Activated CD8-positive, alpha-beta T cell treated with anti-CD3 and anti-CD28 coated beads, Interleukin-2, amount 10 ng/mL, durations not matched to agents 7 days and 5 days (primary cell): ENCODE measurements around the gene GBX1. TPM values are rescaled to one million over a fixed set of nuclear protein-coding genes. Genes with fewer than 3 reads are reported as not detected.

ENCODE experiments used
- ATAC-seq: fragments of 150-1000 bp; cut with Tn5 transposase; one replicate; pipeline ENCODE4 v1.10.0; 2021; ENCODE audit warnings: moderate library complexity
- CTCF ChIA-PET: fragments of 350-600 bp; sonication (Branson Sonifier 250); formaldehyde crosslinking; loops from one replicate; lab custom pipeline; 2021; ENCODE audit warnings: antibody characterized with exemption; lab: Charles Lee
- POLR2A ChIA-PET: fragments of 350-600 bp; sonication (Branson Sonifier 250); formaldehyde crosslinking; loops from one replicate; lab custom pipeline; 2021; ENCODE audit warnings: antibody characterized with exemption; lab: Charles Lee
- DNase-seq: peaks from one replicate; pipeline ENCODE4 v3.0.0-alpha.2; 2020
- H3K27ac Mint-ChIP-seq: one replicate; pipeline ENCODE4 v1.8.0; 2021; ENCODE audit warnings: mild to moderate bottlenecking, mixed read lengths
- H3K27me3 Mint-ChIP-seq: one replicate; pipeline ENCODE4 v1.8.0; 2021; ENCODE audit warnings: low read depth, mixed read lengths
- H3K36me3 Mint-ChIP-seq: one replicate; pipeline ENCODE4 v1.8.0; 2021; ENCODE audit warnings: low read depth, mixed read lengths
- H3K4me1 Mint-ChIP-seq: one replicate; pipeline ENCODE4 v1.8.0; 2021; ENCODE audit warnings: low read depth, mixed read lengths
- H3K4me3 Mint-ChIP-seq: one replicate; pipeline ENCODE4 v1.8.0; 2021; ENCODE audit warnings: mild to moderate bottlenecking, mixed read lengths
- H3K9me3 Mint-ChIP-seq: one replicate; pipeline ENCODE4 v1.8.0; 2022; ENCODE audit warnings: mixed read lengths; ENCODE audit not compliant: insufficient read depth
- total RNA-seq, 2 experiments: library from RNA; stranded (reverse); gene quantifications; one replicate each; pipeline ENCODE4 v1.2.3, GENCODE V29; 2021

GBX1 gene
- total RNA-seq, 2 experiments from 2014 or later = not detected

DNA sequence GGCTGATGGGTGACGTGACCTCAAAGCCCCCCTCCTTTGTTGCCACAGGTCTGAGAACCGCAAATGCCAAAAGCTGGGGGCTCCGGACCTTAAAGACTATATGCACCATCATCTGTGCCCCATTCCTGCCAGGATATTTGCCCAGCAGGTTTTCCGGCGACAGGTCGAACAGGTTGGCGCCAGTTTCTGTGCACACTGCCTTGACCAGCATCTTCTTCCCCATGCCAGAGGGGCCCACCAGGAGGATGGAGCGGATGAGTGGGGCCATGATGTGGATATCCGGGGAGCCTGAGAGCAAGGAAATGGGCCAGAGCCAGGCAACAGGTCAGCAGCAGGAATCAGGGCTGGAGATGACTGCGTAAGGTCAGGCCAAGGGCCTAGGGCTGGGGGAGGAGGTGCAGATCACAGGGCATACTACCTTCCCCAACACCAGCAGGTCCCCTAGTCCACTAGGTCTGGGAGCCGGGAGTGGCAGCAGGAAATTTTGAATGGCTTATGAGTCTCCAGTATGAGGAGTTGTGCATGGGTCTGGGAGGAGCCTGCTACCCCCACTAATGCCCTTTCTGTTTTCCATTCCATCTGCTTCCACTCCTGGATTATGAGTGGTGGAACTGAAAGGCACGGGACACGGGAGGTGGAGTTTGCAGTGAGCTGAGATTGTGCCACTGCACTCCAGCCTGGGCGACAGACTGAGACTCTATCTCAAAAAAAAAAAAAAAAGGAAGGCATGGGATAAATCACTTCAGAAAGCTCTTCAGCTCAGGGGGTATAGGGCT, 25.9 kb upstream of the GBX1 start:
- peaks cover 11% of the 10 kb centered on the region for H3K4me1 Mint-ChIP-seq
- no peak for ATAC-seq
- no peak for DNase-seq
- peaks cover 17% of the 10 kb centered on the region for H3K27me3 Mint-ChIP-seq
- CTCF ChIA-PET = no interaction called here
- H3K9me3 Mint-ChIP-seq = no peaks in the 10 kb centered on the region
- H3K36me3 Mint-ChIP-seq = no peaks in the 10 kb centered on the region
- POLR2A ChIA-PET = no interaction called here
- H3K4me3 Mint-ChIP-seq = no peak overlapping the region
- no peak overlapping the region for H3K27ac Mint-ChIP-seq

DNA sequence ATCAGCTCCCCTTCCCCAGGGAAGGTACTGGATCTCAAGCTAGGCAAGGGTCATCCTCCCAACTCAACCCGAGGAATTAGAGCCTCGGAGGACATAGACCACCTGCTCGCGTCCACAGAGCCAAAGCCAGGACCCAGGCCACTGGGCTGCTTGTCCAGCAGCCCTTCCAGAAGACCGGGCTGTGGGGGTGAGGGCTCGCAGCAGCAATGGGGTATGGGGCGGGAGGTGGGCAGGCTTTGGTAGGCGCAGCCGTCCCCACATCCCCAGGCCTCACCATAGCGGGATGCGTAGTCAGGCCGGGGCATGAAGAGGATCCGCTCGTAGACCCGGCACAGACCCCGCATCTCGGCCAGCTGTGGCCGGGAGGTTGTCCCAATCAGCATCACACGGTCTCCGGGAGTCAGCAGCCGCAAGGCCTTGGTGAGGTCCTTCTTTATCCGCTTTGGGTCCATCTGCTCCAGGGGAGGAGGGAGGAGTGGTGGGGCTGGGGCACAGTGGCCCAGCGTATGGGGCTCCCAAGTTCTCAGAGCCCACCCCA, 24.6 kb upstream of the GBX1 start:
- Mint-ChIP-seq H3K27me3 (peaks cover 20% of the 10 kb centered on the region), H3K27ac (no peak overlapping the region), H3K36me3 (no peaks in the 10 kb centered on the region), H3K4me3 (no peak overlapping the region), H3K4me1 (peaks cover 11% of the 10 kb centered on the region), H3K9me3 (no peaks in the 10 kb centered on the region)
- ChIA-PET CTCF (no interaction called here), POLR2A (interaction anchor here (0.6 kb wide), 1 partner anchor 9 kb away, joined by 5 read pairs; no protein-coding TSS in a partner anchor)
- DNase-seq = no peak
- no peak for ATAC-seq

GRCh38 chr7:151191544-151191943, 24.1 kb upstream of the GBX1 start:
- ATAC-seq = no peak
- CTCF ChIA-PET = no interaction called here
- H3K4me1 Mint-ChIP-seq = peaks cover 11% of the 10 kb centered on the region

GRCh38 chr7:151189038-151189437, 21.5 kb upstream of the GBX1 start:
- H3K4me3 Mint-ChIP-seq = no peak overlapping the region
- H3K36me3 Mint-ChIP-seq = no peaks in the 10 kb centered on the region
- DNase-seq = no peak

More at GRCh38 chr7:151191544-151191943, 24.1 kb upstream of the GBX1 start:
- Mint-ChIP-seq H3K36me3 (no peaks in the 10 kb centered on the region), H3K27me3 (peaks cover 20% of the 10 kb centered on the region), H3K9me3 (no peaks in the 10 kb centered on the region), H3K4me3 (no peak overlapping the region), H3K27ac (no peak overlapping the region)
- POLR2A ChIA-PET = no interaction called here
- no peak for DNase-seq

GRCh38 chr7:151188252-151188542, 20.7 kb upstream of the GBX1 start:
- Mint-ChIP-seq H3K27ac (no peak overlapping the region), H3K36me3 (no peaks in the 10 kb centered on the region), H3K27me3 (peaks cover 10% of the 10 kb centered on the region), H3K4me1 (no peaks in the 10 kb centered on the region), H3K4me3 (no peak overlapping the region), H3K9me3 (no peaks in the 10 kb centered on the region)
- ATAC-seq (no peak), DNase-seq (no peak)
- POLR2A ChIA-PET = no interaction called here
- CTCF ChIA-PET = no interaction called here

More at GRCh38 chr7:151189038-151189437, 21.5 kb upstream of the GBX1 start:
- Mint-ChIP-seq H3K27ac (no peak overlapping the region), H3K9me3 (no peaks in the 10 kb centered on the region), H3K4me1 (peaks cover 2% of the 10 kb centered on the region), H3K27me3 (peaks cover 10% of the 10 kb centered on the region)
- ChIA-PET POLR2A (no interaction called here), CTCF (no interaction called here)
- no peak for ATAC-seq

- H3K4me1 Mint-ChIP-seq = no peaks in the 10 kb centered on the region
- CTCF ChIA-PET = no interaction called here
- H3K9me3 Mint-ChIP-seq = no peaks in the 10 kb centered on the region
- no peak overlapping the region for H3K4me3 Mint-ChIP-seq
- POLR2A ChIA-PET = no interaction called here
- no peak for DNase-seq
- H3K27me3 Mint-ChIP-seq = peaks cover 10% of the 10 kb centered on the region
- no peaks in the 10 kb centered on the region for H3K36me3 Mint-ChIP-seq
- no peak for ATAC-seq
- H3K27ac Mint-ChIP-seq = no peak overlapping the region
Measured at GRCh38 chr7:151187409-151188251, 20.1 kb upstream of the GBX1 start.

GRCh38 chr7:151186640-151187408, 19.3 kb upstream of the GBX1 start, which contains the start of gene ASB10:
Gene ASB10, minus strand, starts transcription at chr7:151187250. Its CDS starts 120 bp downstream, at chr7:151187130.
- POLR2A ChIA-PET = no interaction called here
- Mint-ChIP-seq H3K27me3 (peaks cover 13% of the 10 kb centered on the region), H3K27ac (no peak within 1 kb of the TSS), H3K4me1 (no peaks in the 10 kb centered on the region), H3K36me3 (no peaks in the 10 kb centered on the region), H3K9me3 (no peaks in the 10 kb centered on the region), H3K4me3 (no peak within 1 kb of the TSS)
- no peak for DNase-seq
- ATAC-seq = no peak
- CTCF ChIA-PET = interaction anchor here (1.3 kb wide), 1 partner anchor 63 kb away, joined by 4 read pairs; no protein-coding TSS in a partner anchor

DNA sequence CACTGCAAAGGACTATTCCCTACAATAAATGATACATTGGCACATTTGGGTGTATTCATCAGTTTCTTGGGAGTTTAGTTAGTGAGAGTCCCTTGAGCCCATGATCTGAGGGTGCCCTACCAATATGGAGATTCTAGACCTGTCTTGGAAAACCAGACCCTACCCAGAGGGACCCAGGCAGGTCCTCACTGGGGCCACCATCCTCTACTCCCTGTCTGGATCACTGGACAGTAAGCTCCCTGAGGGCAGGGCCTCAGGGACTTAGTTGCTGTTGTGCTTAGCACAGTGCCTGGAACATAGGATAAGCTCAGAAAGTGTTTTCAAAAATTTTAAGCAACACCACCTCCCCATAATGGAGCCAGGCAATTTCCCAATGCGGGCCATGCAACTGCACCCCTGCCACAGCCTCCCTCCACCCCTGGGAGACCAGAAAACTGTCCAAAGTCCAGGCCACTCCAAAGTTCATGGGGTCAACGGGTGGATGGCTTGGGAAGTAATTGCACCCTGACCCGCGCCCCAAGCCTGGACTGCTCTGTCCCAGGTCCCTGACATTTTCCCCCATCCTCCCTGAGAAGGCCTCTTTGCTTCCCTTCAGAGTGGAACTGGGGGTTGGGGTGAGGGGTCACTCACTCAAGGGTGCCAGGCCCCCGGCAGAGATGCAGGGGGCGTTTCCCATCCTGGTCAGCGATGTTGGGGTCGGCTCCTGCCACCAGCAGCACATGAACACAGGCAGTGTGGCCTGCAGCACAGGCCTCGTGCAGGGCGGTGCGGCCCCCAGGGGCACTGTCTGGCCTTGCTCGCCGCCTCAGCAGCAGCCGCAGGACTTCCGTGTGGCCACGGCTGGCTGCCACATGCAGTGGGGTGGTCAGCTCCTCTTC, 18.5 kb upstream of the GBX1 start:
- Mint-ChIP-seq H3K36me3 (no peaks in the 10 kb centered on the region), H3K27ac (no peak overlapping the region), H3K4me1 (no peaks in the 10 kb centered on the region), H3K27me3 (peaks cover 13% of the 10 kb centered on the region), H3K9me3 (no peaks in the 10 kb centered on the region), H3K4me3 (no peak overlapping the region)
- ChIA-PET CTCF (interaction anchor here (1.3 kb wide), 1 partner anchor 62 kb away, joined by 4 read pairs; no protein-coding TSS in a partner anchor), POLR2A (no interaction called here)
- ATAC-seq (no peak), DNase-seq (no peak)

- Mint-ChIP-seq H3K36me3 (no peaks in the 10 kb centered on the region), H3K27ac (no peak overlapping the region), H3K4me1 (no peaks in the 10 kb centered on the region), H3K27me3 (peaks cover 5% of the 10 kb centered on the region), H3K4me3 (no peak overlapping the region), H3K9me3 (no peaks in the 10 kb centered on the region)
- ATAC-seq = no peak
- no peak for DNase-seq
- POLR2A ChIA-PET = no interaction called here
- CTCF ChIA-PET = no interaction called here
Measured at GRCh38 chr7:151181011-151181431, 13.5 kb upstream of the GBX1 start.

- DNase-seq (no peak), ATAC-seq (no peak)
- H3K36me3 Mint-ChIP-seq = no peaks in the 10 kb centered on the region
- no peak overlapping the region for H3K4me3 Mint-ChIP-seq
- no peak overlapping the region for H3K27ac Mint-ChIP-seq
- H3K4me1 Mint-ChIP-seq = no peaks in the 10 kb centered on the region
- CTCF ChIA-PET = interaction anchor here (1.1 to 2.1 kb wide), 3 partner anchors 10 to 75 kb away, joined by 3 to 9 read pairs (median 6); no protein-coding TSS in a partner anchor
- H3K27me3 Mint-ChIP-seq = peaks cover 5% of the 10 kb centered on the region
- no peaks in the 10 kb centered on the region for H3K9me3 Mint-ChIP-seq
- POLR2A ChIA-PET = no interaction called here
Measured at GRCh38 chr7:151179946-151180345, 12.5 kb upstream of the GBX1 start.
